GM18526 (cell line): ENCODE data around the gene TCAIM.

ENCODE experiments used
- POLR2A ChIP-seq: IDR thresholded peaks from 3 replicates; pipeline ENCODE4 v1.6.1; 2011; ENCODE audit not compliant: insufficient read length; ENCODE audit errors: extremely low read depth

Gene TCAIM

GRCh38 chr3:44338010-44338827 lies at the start of gene TCAIM:
Gene TCAIM (plus strand): TSS chr3:44338766. CDS start chr3:44354783, 16,017 bp downstream.
- peak; percentile 80 for TF ChIP-seq POLR2A

- no peak for TF ChIP-seq POLR2A
These were observed 48.6 kb upstream of the TCAIM start for GRCh38 chr3:44289882-44290462.

GRCh38 chr3:44292276-44292675 lies 46.3 kb upstream of the TCAIM start:
- no peak for TF ChIP-seq POLR2A

GRCh38 chr3:44292947-44293346 lies 45.6 kb upstream of the TCAIM start:
- no peak for TF ChIP-seq POLR2A

GRCh38 chr3:44297255-44297654 lies 41.3 kb upstream of the TCAIM start:
- TF ChIP-seq POLR2A: no peak

GRCh38 chr3:44301746-44302145 lies 36.8 kb upstream of the TCAIM start:
- TF ChIP-seq POLR2A: no peak

- no peak for TF ChIP-seq POLR2A
These were observed 29.1 kb upstream of the TCAIM start for GRCh38 chr3:44309500-44309899.

- TF ChIP-seq POLR2A: no peak
These were observed 19.7 kb upstream of the TCAIM start for GRCh38 chr3:44318891-44319311.

- no peak for TF ChIP-seq POLR2A
These were observed 17.2 kb upstream of the TCAIM start for GRCh38 chr3:44321335-44321734.

- TF ChIP-seq POLR2A: no peak
These were observed 15.1 kb upstream of the TCAIM start for GRCh38 chr3:44323341-44323955.

- no peak for TF ChIP-seq POLR2A
These were observed 14.0 kb upstream of the TCAIM start for GRCh38 chr3:44324584-44324983.

- no peak for TF ChIP-seq POLR2A
These were observed 12.5 kb upstream of the TCAIM start for GRCh38 chr3:44326019-44326418.

GRCh38 chr3:44326515-44326914 lies 12.1 kb upstream of the TCAIM start:
- no peak for TF ChIP-seq POLR2A

- no peak for TF ChIP-seq POLR2A
These were observed 8.6 kb upstream of the TCAIM start for GRCh38 chr3:44329946-44330345.

GRCh38 chr3:44330444-44330843 lies 8.1 kb upstream of the TCAIM start:
- TF ChIP-seq POLR2A: no peak

- no peak for TF ChIP-seq POLR2A
These were observed 4.2 kb upstream of the TCAIM start for GRCh38 chr3:44334326-44334725.

- no peak for TF ChIP-seq POLR2A
These were observed 1.2 kb upstream of the TCAIM start for GRCh38 chr3:44337248-44337785.

GRCh38 chr3:44338828-44339127 lies 212 bp downstream of the TCAIM start:
- TF ChIP-seq POLR2A: no peak
